Prostate gland (tissue), 2 donors: Measurements from ENCODE around the gene FMO5. TPM values are rescaled to one million over a fixed set of nuclear protein-coding genes. Genes with fewer than 3 reads are reported as not detected.

Source experiments
- DNase-seq: peaks from one replicate; pipeline ENCODE4 v3.0.0-alpha.2; 2019; ENCODE audit warnings: low spot score
- H3K27ac ChIP-seq, 2 donors: fragments of 200-600 bp; sonication (generic); 2 replicates each; pipeline ENCODE4 v1.5.1; 2017 to 2019
- H3K27me3 ChIP-seq: fragments of 200-600 bp; sonication (generic); replicated peaks from 2 replicates; pipeline ENCODE4 v1.5.1; 2019; ENCODE audit not compliant: insufficient read depth
- H3K36me3 ChIP-seq, 2 donors: fragments of 200-600 bp; sonication (generic); 1 replicate in 1 of 2; 2 replicates in 1 of 2; pipeline versions ENCODE4 v1.5.1 to v1.8.1; 2017 to 2019
- H3K4me1 ChIP-seq: fragments of 200-600 bp; sonication (generic); replicated peaks from 2 replicates; pipeline ENCODE4 v1.5.1; 2019
- H3K4me3 ChIP-seq, 2 donors: fragments of 200-600 bp; sonication (generic); 2 replicates each; pipeline ENCODE4 v1.5.1; 2017 to 2019
- H3K9me3 ChIP-seq: fragments of 200-600 bp; sonication (generic); 2 replicates; pipeline ENCODE4 v1.5.1; 2017
- CTCF ChIP-seq, 4 experiments: fragments of 200-600 bp in 2 of 4; fragments of 450-650 bp in 2 of 4; sonication (generic) in 2 of 4; IDR thresholded peaks; 1 replicate in 3 of 4; 2 replicates in 1 of 4; pipeline ENCODE4 v1.5.1; 2016 to 2019; ENCODE audit warnings: antibody characterized with exemption in 4 of 4, mild to moderate bottlenecking in 2 of 4, moderate library complexity in 2 of 4
- POLR2A ChIP-seq: fragments of 450-650 bp; IDR thresholded peaks from one replicate; pipeline ENCODE4 v1.6.1; 2016; ENCODE audit warnings: antibody characterized with exemption, mild to moderate bottlenecking
- POLR2AphosphoS5 ChIP-seq: sonication (generic); formaldehyde crosslinking; IDR thresholded peaks from one replicate; pipeline ENCODE4 v1.6.1; 2017; ENCODE audit warnings: antibody characterized with exemption
- WGBS: methylation state at CpG from one replicate; pipeline ENCODE4 v1.1.5; 2018; 5-methylcytosine and 5-hydroxymethylcytosine counted together
- intact Hi-C: fragments of 100-400 bp; cut with DNase I; formaldehyde crosslinking; loops from one replicate; pipeline ENCODE4 v1.14.2; 2022
- total RNA-seq, 2 donors: library from RNA; depleted of rRNA; stranded (reverse); fragments of >200 nt; gene quantifications; one replicate each; pipeline ENCODE4 v1.1.0, GENCODE V29; 2016

The FMO5 gene
- total RNA-seq, 2 donors from 2014 or later: 9.1 to 19.3 TPM

GRCh38 chr1:147185432-147185831 lies 39.7 kb downstream of the FMO5 start:
- Histone ChIP-seq H3K27ac (no peak overlapping the region), H3K4me1 (no peaks in the 10 kb centered on the region), H3K36me3 (no peaks in the 10 kb centered on the region), H3K4me3 (no peak overlapping the region), H3K9me3 (no peaks in the 10 kb centered on the region), H3K27me3 (no peaks in the 10 kb centered on the region)
- no peak for TF ChIP-seq CTCF (IDR thresholded peaks at IDR 0.05)
- TF ChIP-seq POLR2A: no peak
- TF ChIP-seq POLR2AphosphoS5: no peak
- intact Hi-C loops: no loop called here
- WGBS: 56% methylated on average over 2 of the region's 2 CpGs
- no peak for DNase-seq

GRCh38 chr1:147177611-147178380 lies 47.3 kb downstream of the FMO5 start:
- H3K4me1 ChIP-seq: no peaks in the 10 kb centered on the region
- DNase-seq: no peak
- H3K9me3 ChIP-seq: no peaks in the 10 kb centered on the region
- H3K27me3 ChIP-seq: no peaks in the 10 kb centered on the region
- no peak overlapping the region for H3K27ac ChIP-seq
- H3K4me3 ChIP-seq: no peak overlapping the region
- intact Hi-C loops: no loop called here
- 36% methylated on average over 36 of the region's 36 CpGs for WGBS
- no peaks in the 10 kb centered on the region for H3K36me3 ChIP-seq
- no peak for TF ChIP-seq CTCF (IDR thresholded peaks at IDR 0.05)

GRCh38 chr1:147172168-147173016 lies 52.7 kb downstream of the FMO5 start, which contains the start of gene PRKAB2:
Gene PRKAB2 (minus strand): TSS chr1:147172470. CDS start chr1:147172144, 326 bp downstream.
- TF ChIP-seq POLR2AphosphoS5: peak; percentile 86
- TF ChIP-seq CTCF (IDR thresholded peaks at IDR 0.05): peak; percentile 81 to 98 (median 93)
- TF ChIP-seq POLR2A: peak; percentile 56
- Histone ChIP-seq H3K4me3 (peak within 1 kb of the TSS; percentile 74 to 91), H3K36me3 (no peaks in the 10 kb centered on the region), H3K27me3 (no peaks in the 10 kb centered on the region), H3K4me1 (no peaks in the 10 kb centered on the region), H3K27ac (peak within 1 kb of the TSS; percentile 87 to 93), H3K9me3 (no peaks in the 10 kb centered on the region)
- peak; percentile 96 for DNase-seq
- WGBS: under 1% methylated on average over 60 of the region's 72 CpGs
- intact Hi-C loops: loop anchor here (1.0 kb wide), 1 partner anchor 70 kb away; the partner anchor contains the start of gene CHD1L

GRCh38 chr1:147171399-147172167 lies 53.6 kb downstream of the FMO5 start:
- DNase-seq: peak; percentile 6
- WGBS: 0% methylated on average over 31 of the region's 32 CpGs

More at GRCh38 chr1:147171399-147172167, 53.6 kb downstream of the FMO5 start:
- Histone ChIP-seq H3K36me3 (no peaks in the 10 kb centered on the region), H3K27ac (peak overlapping the region; percentile 87 to 93), H3K4me3 (peak overlapping the region; percentile 74 to 91), H3K9me3 (no peaks in the 10 kb centered on the region), H3K4me1 (no peaks in the 10 kb centered on the region), H3K27me3 (no peaks in the 10 kb centered on the region)
- TF ChIP-seq POLR2A (no peak), CTCF (IDR thresholded peaks at IDR 0.05) (no peak), POLR2AphosphoS5 (no peak)
- intact Hi-C loops: loop anchor here (1.0 kb wide), 1 partner anchor 71 kb away; the partner anchor contains the start of gene CHD1L
